Activated naive CD8-positive, alpha-beta T cell treated with anti-CD3 and anti-CD28 coated beads, Interleukin-2, amount 50 U/mL, for 24 hours (primary cell): ENCODE data around the gene VPS13D.

Source experiments
- ATAC-seq: fragments of 150-1000 bp; cut with Tn5 transposase; one replicate; pipeline ENCODE4 v1.10.0; 2021
- DNase-seq: peaks from one replicate; pipeline ENCODE4 v3.0.0; 2021
- H3K27ac Mint-ChIP-seq: one replicate; pipeline ENCODE4 v1.8.0; 2021; ENCODE audit warnings: mild to moderate bottlenecking, mixed read lengths
- H3K27me3 Mint-ChIP-seq: one replicate; pipeline ENCODE4 v1.8.0; 2021; ENCODE audit warnings: mixed read lengths
- H3K36me3 Mint-ChIP-seq: one replicate; pipeline ENCODE4 v1.8.0; 2021; ENCODE audit warnings: low read depth, mixed read lengths
- H3K4me1 Mint-ChIP-seq: one replicate; pipeline ENCODE4 v1.8.0; 2021; ENCODE audit warnings: mixed read lengths
- H3K4me3 Mint-ChIP-seq: one replicate; pipeline ENCODE4 v1.8.0; 2021; ENCODE audit warnings: mild to moderate bottlenecking, moderate library complexity, mixed read lengths
- H3K9me3 Mint-ChIP-seq: one replicate; pipeline ENCODE4 v1.8.0; 2021; ENCODE audit warnings: mixed read lengths

The VPS13D gene

DNA sequence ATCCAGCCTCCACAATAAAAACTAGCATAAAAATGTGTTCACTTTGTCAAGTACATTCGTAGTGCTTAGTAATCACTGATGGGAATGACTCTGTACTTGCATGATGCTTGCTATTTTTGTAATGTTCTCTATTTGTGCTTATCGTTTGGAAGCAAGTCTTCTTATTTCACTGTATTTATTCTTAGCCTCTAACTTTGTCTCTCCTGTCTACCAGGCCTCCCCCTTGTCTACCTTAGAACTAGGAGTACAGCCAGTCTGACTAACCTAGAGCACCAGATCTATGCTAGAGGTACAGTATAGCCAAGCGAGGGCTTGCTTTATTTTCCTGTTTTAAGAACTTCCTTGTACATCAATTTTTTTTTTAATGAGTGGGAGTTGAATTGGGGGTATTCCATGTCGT lies 108.2 kb downstream of the VPS13D start:
- H3K27me3 Mint-ChIP-seq: no peaks in the 10 kb centered on the region
- ATAC-seq (no peak), DNase-seq (no peak)
- no peak overlapping the region for H3K27ac Mint-ChIP-seq
- H3K9me3 Mint-ChIP-seq: no peaks in the 10 kb centered on the region
- H3K36me3 Mint-ChIP-seq: peaks cover 45% of the 10 kb centered on the region
- H3K4me1 Mint-ChIP-seq: peaks cover 44% of the 10 kb centered on the region
- no peak overlapping the region for H3K4me3 Mint-ChIP-seq

DNA sequence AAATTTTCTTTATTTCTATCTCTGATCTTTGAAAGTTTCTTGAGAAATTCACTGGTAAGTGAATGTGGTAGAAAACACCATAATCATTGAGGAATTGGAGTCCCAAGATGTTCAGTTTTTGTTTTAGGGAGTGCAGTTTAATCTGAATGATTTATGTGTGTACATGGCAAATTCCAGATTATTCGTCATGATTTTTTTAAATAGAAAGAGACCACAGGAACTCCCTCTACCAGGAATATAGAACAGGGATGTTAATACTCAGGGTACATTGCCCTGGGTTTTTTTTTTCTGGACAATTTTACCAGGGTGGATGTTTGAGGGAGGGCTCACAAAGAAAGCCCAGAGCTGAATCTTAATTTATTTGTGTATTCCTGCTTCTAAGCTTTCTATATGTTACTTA lies 109.0 kb downstream of the VPS13D start:
- no peak overlapping the region for H3K4me3 Mint-ChIP-seq
- peaks cover 47% of the 10 kb centered on the region for H3K4me1 Mint-ChIP-seq
- no peaks in the 10 kb centered on the region for H3K9me3 Mint-ChIP-seq
- H3K27me3 Mint-ChIP-seq: no peaks in the 10 kb centered on the region
- ATAC-seq (no peak), DNase-seq (no peak)
- H3K27ac Mint-ChIP-seq: no peak overlapping the region
- H3K36me3 Mint-ChIP-seq: peaks cover 46% of the 10 kb centered on the region

DNA sequence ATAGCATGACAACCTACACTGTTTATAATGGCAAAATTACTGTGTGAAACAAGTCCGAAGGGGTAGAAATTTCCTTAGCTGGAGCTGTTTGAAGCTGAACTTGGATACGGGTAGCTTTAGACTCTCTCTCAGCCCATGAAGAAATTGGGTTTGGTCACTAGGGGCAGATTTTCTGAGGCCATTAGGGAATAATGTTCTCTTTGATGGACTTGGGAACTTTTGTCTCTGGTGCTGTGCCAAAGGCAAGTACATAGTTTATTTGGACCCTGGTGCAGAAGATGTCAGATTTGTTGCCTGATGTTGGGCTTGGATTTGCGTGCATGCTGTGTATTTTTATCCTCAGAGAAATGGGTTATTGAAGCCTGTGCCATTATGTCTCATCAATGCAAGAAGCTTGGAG lies 109.6 kb downstream of the VPS13D start:
- no peaks in the 10 kb centered on the region for H3K9me3 Mint-ChIP-seq

DNA sequence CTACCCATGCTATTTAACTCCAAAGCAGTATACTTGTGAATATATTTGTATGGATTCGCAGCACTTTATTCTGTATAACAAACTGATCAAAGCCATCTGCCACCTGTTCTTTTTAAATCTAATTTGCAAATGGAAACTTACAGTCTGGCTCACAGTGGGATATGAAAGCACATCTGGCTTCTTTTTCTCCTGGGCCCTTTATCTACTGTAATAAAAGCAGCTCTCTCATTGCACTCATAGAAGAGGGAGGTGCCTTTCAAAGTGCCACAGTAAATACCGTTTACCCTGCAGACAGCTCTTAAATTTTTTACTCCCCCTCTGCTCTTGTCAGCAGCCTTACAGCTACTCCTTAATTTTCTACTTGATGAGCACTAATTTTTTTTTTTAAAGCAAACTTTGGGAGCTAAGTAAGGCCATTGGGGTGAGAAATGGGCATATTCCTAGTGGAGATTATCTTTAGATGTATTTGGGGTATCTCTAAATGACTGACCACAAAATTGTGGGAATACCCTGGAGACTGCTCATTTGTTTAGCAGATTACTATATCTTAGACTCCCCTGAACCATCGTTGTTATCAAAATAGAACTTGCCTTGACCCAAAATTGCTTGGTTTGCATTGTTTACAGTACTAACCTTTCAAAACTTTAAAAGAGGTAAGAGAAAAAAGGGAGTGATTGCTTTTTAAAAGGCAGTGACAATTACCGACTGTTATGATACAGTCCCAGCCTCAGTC lies 110.1 kb downstream of the VPS13D start:
- no peaks in the 10 kb centered on the region for H3K27me3 Mint-ChIP-seq
- DNase-seq: no peak
- H3K9me3 Mint-ChIP-seq: no peaks in the 10 kb centered on the region
- H3K27ac Mint-ChIP-seq: no peak overlapping the region
- peaks cover 58% of the 10 kb centered on the region for H3K4me1 Mint-ChIP-seq
- peaks cover 42% of the 10 kb centered on the region for H3K36me3 Mint-ChIP-seq
- H3K4me3 Mint-ChIP-seq: no peak overlapping the region
- ATAC-seq: no peak

More for the DNA sequence above, 109.6 kb downstream of the VPS13D start:
- H3K27me3 Mint-ChIP-seq: no peaks in the 10 kb centered on the region
- H3K4me1 Mint-ChIP-seq: peaks cover 53% of the 10 kb centered on the region
- H3K36me3 Mint-ChIP-seq: peaks cover 42% of the 10 kb centered on the region
- H3K27ac Mint-ChIP-seq: no peak overlapping the region
- H3K4me3 Mint-ChIP-seq: no peak overlapping the region
- DNase-seq (no peak), ATAC-seq (no peak)

DNA sequence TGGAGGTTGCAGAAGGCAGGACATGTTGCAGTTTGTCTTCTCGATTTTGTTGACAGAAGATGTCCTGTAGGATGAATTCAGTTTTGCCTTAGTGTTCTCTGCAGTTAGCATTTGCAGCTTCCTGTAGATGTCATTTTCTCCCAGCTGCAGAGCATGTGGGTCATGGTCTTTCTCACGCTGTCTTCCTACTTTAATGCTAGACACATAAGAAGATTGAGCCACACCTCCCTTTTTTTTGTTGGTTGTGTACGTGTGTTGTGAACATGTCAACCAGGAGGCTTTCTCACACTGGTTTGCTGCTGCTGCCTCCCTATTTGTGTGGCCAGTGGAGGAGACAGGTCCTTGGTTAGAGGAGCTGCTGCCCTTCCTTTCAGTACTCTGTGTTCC lies 110.7 kb downstream of the VPS13D start:
- ATAC-seq: no peak
- DNase-seq: no peak
- peaks cover 43% of the 10 kb centered on the region for H3K36me3 Mint-ChIP-seq
- H3K27ac Mint-ChIP-seq: no peak overlapping the region
- H3K9me3 Mint-ChIP-seq: no peaks in the 10 kb centered on the region
- no peak overlapping the region for H3K4me3 Mint-ChIP-seq
- H3K27me3 Mint-ChIP-seq: no peaks in the 10 kb centered on the region
- peaks cover 63% of the 10 kb centered on the region for H3K4me1 Mint-ChIP-seq

DNA sequence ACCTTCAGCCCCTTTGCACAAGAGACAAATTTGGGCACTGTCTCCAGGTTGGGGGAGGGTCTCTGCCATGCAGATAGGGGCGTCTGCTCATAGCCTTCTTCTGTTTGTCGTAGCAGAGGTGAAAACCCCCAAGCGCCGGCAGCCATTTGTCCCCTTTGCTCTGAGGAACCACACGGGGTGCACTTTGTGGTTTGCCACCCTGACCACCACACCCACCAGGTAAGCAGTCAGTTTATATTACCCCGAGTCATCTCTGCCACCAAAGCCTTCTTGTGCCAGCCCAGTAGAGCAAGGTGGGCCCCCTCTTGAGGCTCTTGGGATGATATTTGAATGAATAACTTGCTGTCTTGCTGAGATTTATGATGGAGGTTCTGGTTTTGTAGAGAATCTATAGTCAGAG lies 111.8 kb downstream of the VPS13D start:
- Mint-ChIP-seq H3K4me1 (peaks cover 64% of the 10 kb centered on the region), H3K27ac (peak overlapping the region; percentile 21)

DNA sequence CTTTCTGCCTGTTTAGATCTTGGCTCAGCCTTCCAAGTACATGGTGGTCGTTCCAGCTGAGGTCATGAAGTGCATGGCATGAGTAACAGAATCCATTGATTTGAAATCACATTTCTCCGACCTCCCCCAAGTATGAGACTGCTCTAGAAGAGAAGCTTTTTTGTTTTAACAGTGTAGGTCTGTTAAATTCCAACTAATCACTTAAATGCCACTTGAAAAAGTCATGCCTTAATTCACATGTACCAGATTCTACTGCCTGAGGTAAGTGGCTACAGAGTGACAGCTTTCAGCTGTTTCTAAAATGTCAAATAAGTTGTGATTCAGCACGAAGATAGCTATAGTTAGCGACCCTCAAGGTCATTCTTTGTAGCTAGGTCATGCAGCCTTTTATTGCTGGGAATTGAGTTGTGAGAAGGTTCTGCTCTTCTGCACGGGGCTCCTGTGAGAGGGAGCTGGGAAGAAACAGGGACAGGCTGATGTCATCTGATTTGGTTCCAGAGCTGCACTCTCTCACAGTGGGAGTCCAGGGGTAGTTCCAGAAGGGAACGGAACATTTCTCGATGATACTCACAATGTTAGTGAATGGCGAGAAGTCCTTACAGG lies 112.7 kb downstream of the VPS13D start:
- DNase-seq: no peak
- no peaks in the 10 kb centered on the region for H3K9me3 Mint-ChIP-seq
- H3K36me3 Mint-ChIP-seq: peaks cover 49% of the 10 kb centered on the region
- no peak overlapping the region for H3K4me3 Mint-ChIP-seq
- H3K27me3 Mint-ChIP-seq: no peaks in the 10 kb centered on the region
- no peak for ATAC-seq
- H3K4me1 Mint-ChIP-seq: peaks cover 67% of the 10 kb centered on the region
- no peak overlapping the region for H3K27ac Mint-ChIP-seq

More for the DNA sequence above, 111.8 kb downstream of the VPS13D start:
- H3K27me3 Mint-ChIP-seq: no peaks in the 10 kb centered on the region
- DNase-seq: peak; percentile 55
- peak; percentile 50 for ATAC-seq
- H3K36me3 Mint-ChIP-seq: peaks cover 46% of the 10 kb centered on the region
- H3K9me3 Mint-ChIP-seq: no peaks in the 10 kb centered on the region
- H3K4me3 Mint-ChIP-seq: no peak overlapping the region

DNA sequence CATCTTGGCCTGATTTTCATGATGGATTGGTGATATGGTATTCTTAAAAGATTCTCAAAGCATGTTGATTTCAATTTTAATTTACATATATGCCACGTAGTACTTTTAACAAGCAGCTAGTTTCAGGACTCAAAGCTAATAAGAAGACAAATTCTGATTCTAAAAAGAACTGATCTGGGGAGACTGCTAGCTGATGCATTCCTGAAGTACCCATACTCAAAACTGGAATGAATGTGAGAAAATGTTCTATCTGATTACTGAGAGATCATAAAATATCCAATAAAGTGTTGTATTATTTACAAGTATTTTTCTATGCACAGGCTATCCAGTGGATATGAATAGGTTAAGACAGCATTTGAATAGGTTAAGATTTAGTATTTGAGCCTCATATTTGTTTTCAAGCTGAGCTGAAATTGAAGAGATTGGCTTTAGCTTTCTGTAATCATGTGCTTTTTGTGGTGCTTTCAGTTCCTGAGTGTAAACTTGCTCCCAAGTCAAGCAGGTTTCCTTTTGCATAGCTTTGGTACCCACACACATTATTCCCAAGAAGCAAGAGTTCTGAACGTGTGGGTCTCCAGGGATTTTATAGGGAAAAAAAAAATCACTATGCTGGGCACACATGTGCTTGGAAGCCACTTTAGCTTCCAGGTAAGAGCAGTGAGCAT lies 114.1 kb downstream of the VPS13D start:
- DNase-seq: no peak
- H3K27me3 Mint-ChIP-seq: no peaks in the 10 kb centered on the region
- H3K9me3 Mint-ChIP-seq: no peaks in the 10 kb centered on the region
- H3K36me3 Mint-ChIP-seq: peaks cover 52% of the 10 kb centered on the region
- ATAC-seq: no peak
- H3K27ac Mint-ChIP-seq: peak overlapping the region; percentile 82
- peak overlapping the region; percentile 41 for H3K4me3 Mint-ChIP-seq
- peaks cover 73% of the 10 kb centered on the region for H3K4me1 Mint-ChIP-seq

DNA sequence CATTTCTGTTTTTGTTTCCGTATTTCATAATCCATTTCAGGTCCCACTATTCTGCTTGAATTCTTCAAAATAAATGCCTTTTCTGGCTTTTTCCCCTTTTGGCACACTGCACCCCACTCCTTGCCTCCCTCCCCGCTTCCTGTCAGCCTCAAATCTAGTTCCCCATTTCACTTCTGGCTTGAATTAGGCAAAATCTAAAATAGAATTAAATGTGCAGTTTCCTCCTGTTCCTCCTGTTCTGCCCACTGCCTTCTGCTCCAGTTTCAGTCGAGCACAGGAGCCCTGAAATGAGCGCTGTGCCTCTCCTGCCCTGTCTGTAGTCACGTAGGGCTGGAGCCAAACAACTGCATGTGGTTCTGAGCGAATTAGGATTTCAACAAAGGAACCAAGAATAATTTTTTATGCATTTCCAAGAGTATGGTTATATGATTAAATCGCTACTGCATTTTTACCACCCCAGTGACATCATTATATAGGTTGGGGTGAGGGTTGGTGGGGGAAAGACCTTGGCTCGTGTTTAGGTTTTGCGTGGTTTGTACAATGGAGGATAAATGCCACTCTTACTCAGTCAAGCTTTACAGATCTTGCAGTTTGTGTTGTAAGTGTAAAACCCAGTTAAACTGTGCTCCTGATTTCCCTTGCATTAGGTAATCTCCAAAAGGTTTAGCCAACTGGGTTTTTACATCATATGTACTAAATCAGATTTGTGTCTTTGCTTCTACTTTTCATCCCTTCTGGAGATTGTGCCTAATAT lies 114.9 kb downstream of the VPS13D start:
- peaks cover 60% of the 10 kb centered on the region for H3K36me3 Mint-ChIP-seq
- no peaks in the 10 kb centered on the region for H3K9me3 Mint-ChIP-seq
- DNase-seq: peak; percentile 28
- peaks cover 73% of the 10 kb centered on the region for H3K4me1 Mint-ChIP-seq
- peak overlapping the region; percentile 82 for H3K27ac Mint-ChIP-seq
- H3K27me3 Mint-ChIP-seq: no peaks in the 10 kb centered on the region
- peak; percentile 68 for ATAC-seq
- H3K4me3 Mint-ChIP-seq: peak overlapping the region; percentile 41

DNA sequence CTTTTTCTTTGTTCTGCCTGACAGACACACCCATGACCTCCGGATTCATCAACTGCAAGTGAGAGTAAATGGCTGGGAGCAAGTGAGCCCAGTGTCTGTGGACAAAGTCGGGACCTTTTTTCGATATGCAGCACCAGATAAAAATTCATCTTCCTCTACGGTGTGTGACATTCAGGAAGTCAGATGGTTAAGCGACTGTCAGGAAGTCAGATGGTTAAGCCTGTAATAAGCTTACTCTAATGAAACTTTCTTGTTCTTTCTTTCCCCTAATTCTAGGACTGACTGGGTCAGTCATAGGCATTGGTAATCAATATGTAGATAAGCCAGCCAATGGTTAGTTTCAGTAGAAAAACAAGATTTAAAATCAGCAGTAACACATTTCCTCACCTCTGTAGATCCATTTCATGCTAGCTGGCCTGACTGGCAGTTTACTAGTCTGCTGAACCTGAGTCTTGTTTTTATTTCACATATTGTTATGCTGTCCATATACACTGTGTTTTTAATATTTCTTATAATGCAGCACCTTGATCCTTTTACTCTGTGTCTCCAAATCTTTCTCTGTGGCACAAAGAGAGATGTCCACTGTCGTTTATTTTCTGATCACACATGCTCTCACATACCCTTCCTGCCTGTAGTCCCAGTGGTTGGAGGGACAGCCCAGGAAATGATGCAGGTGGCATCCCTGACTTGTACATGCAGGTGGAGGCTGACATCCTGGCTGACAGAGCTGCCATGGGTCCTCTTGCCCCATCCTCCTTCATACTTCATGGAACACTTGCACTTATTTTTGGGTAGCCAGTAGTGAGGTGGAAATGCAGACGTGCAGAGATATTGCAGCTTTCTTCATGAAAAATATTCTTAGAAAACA lies 115.8 kb downstream of the VPS13D start:
- DNase-seq (peak; percentile 14), ATAC-seq (peak; percentile 14)
- H3K27me3 Mint-ChIP-seq: no peaks in the 10 kb centered on the region
- H3K9me3 Mint-ChIP-seq: peaks cover 7% of the 10 kb centered on the region
- peak overlapping the region; percentile 41 for H3K4me3 Mint-ChIP-seq
- H3K4me1 Mint-ChIP-seq: peaks cover 65% of the 10 kb centered on the region
- peak overlapping the region; percentile 82 for H3K27ac Mint-ChIP-seq
- H3K36me3 Mint-ChIP-seq: peaks cover 69% of the 10 kb centered on the region

DNA sequence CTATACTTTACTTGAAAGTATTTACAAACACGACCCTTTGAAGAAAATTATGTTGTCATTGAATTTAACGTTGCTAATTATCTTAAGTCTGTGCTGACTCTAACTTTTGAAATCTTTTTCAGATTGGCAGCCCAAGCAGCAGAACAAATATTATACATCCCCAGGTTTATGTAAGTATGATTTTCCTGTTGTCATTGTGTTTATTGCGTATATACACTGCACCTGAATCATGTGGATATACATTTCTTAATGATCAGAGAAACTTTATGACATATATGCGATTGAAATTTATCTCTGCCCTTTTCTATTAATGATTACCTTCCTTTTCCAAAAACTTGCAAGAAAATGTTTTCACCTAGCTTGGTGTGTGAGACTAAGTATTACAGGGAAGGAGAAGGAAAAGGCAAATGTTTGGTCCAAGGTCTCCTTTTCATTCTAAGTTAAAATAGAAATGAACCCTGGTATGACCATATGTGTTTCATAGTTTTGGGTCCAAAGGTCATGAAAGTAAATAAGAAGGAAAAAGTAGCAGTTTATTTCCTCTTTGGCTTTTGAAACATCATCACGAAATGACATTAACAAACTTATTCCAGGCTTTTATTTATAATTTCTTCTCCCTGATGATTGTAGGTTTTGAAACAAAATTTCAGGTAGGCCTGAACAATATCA lies 116.8 kb downstream of the VPS13D start:
- no peak overlapping the region for H3K4me3 Mint-ChIP-seq
- peaks cover 74% of the 10 kb centered on the region for H3K36me3 Mint-ChIP-seq
- no peaks in the 10 kb centered on the region for H3K27me3 Mint-ChIP-seq
- peaks cover 55% of the 10 kb centered on the region for H3K4me1 Mint-ChIP-seq
- DNase-seq (no peak), ATAC-seq (no peak)
- no peak overlapping the region for H3K27ac Mint-ChIP-seq
- H3K9me3 Mint-ChIP-seq: peaks cover 11% of the 10 kb centered on the region

DNA sequence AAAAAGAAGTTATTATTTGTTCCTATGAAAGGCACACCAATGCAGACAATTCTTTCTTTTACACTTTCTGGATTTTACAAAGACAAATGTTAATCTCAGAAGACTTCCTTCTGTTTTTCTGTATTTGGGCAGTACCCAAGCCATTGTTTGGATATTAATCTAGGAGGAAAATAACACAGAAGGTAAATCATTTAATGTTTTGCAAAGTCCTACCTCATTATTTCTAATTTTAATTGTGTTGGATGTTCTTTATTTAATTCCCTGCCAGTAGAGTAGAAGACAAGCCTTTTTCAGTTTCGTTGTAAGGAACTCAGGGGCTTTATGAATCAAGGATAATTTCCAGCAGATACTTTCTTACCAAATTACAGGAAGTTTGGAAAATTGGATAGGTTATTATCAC lies 118.3 kb downstream of the VPS13D start:
- no peak overlapping the region for H3K4me3 Mint-ChIP-seq
- peaks cover 11% of the 10 kb centered on the region for H3K9me3 Mint-ChIP-seq
- peaks cover 42% of the 10 kb centered on the region for H3K4me1 Mint-ChIP-seq
- DNase-seq (no peak), ATAC-seq (no peak)
- peaks cover 65% of the 10 kb centered on the region for H3K36me3 Mint-ChIP-seq
- H3K27ac Mint-ChIP-seq: no peak overlapping the region
- no peaks in the 10 kb centered on the region for H3K27me3 Mint-ChIP-seq

DNA sequence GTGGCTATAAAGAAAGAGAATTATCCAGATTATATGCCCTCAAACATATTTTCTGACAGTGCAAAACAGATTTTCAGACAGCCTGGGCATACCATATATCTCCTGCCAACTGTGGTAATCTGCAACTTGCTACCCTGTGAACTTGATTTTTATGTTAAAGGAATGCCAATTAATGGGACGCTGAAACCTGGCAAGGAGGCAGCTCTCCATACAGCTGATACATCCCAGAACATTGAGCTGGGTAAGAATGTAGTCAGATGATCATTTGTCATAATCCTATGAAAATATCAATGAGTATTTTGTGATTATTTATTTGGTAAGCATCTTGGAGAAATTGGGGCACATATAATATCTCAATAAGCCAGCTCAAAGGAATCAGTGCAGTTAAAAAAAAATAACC lies 124.2 kb downstream of the VPS13D start:
- H3K27ac Mint-ChIP-seq: no peak overlapping the region
- H3K4me3 Mint-ChIP-seq: no peak overlapping the region
- no peaks in the 10 kb centered on the region for H3K27me3 Mint-ChIP-seq
- no peak for ATAC-seq
- DNase-seq: no peak
- no peaks in the 10 kb centered on the region for H3K4me1 Mint-ChIP-seq
- peaks cover 52% of the 10 kb centered on the region for H3K36me3 Mint-ChIP-seq
- H3K9me3 Mint-ChIP-seq: peaks cover 11% of the 10 kb centered on the region
